GM23338 (cell line): ENCODE results near the gene AQP7. TPM values are rescaled to one million over a fixed set of nuclear protein-coding genes. Genes with fewer than 3 reads are reported as not detected.

Source experiments
- ATAC-seq: fragments of 200-7000 bp; cut with Tn5 transposase; 3 replicates; pipeline ENCODE4 v1.9.1; 2020
- DNase-seq: peaks from one replicate; pipeline ENCODE4 v3.0.0-alpha.2; 2015; ENCODE audit warnings: low spot score
- H2AFZ ChIP-seq: fragments of 200-600 bp; sonication (generic); 2 replicates; pipeline ENCODE4 v1.8.0; 2016; ENCODE audit warnings: antibody characterized with exemption, mild to moderate bottlenecking, moderate library complexity
- H3F3A ChIP-seq: fragments of 200-600 bp; sonication (generic); replicated peaks from 2 replicates; pipeline ENCODE4 v1.8.0; 2017; ENCODE audit warnings: antibody characterized with exemption, mixed run types, low read depth
- H3K27ac ChIP-seq: fragments of 200-600 bp; sonication (generic); 2 replicates; pipeline ENCODE4 v1.6.1; 2016; ENCODE audit warnings: low read depth
- H3K27me3 ChIP-seq: fragments of 200-600 bp; sonication (generic); 2 replicates; pipeline ENCODE4 v1.8.0; 2016; ENCODE audit warnings: mild to moderate bottlenecking, mixed run types, moderate library complexity; ENCODE audit not compliant: insufficient read depth
- H3K36me3 ChIP-seq: fragments of 200-600 bp; sonication (generic); 2 replicates; pipeline ENCODE4 v1.8.0; 2016; ENCODE audit warnings: mild to moderate bottlenecking; ENCODE audit not compliant: insufficient read depth
- H3K4me1 ChIP-seq: fragments of 200-600 bp; sonication (generic); 2 replicates; pipeline ENCODE4 v1.8.0; 2016; ENCODE audit warnings: mild to moderate bottlenecking, moderate library complexity; ENCODE audit not compliant: insufficient read depth
- H3K4me2 ChIP-seq: fragments of 200-600 bp; sonication (generic); 2 replicates; pipeline ENCODE4 v1.7.1; 2017; ENCODE audit warnings: mixed run types
- H3K4me3 ChIP-seq: fragments of 200-600 bp; sonication (generic); 2 replicates; pipeline ENCODE4 v1.6.1; 2016; ENCODE audit warnings: mixed run types
- H3K79me2 ChIP-seq: fragments of 200-600 bp; sonication (generic); replicated peaks from 2 replicates; pipeline ENCODE4 v1.8.0; 2017; ENCODE audit warnings: mild to moderate bottlenecking; ENCODE audit not compliant: insufficient read depth
- H3K9me2 ChIP-seq: fragments of 200-600 bp; sonication (generic); 2 replicates; pipeline ENCODE4 v1.8.0; 2017; ENCODE audit not compliant: insufficient read depth
- H4K20me1 ChIP-seq: fragments of 200-600 bp; sonication (generic); replicated peaks from 2 replicates; pipeline ENCODE4 v1.8.0; 2017; ENCODE audit warnings: mild to moderate bottlenecking; ENCODE audit not compliant: insufficient read depth
- H3K27ac Mint-ChIP-seq: 2 replicates; pipeline ENCODE4 v1.8.0; 2020; ENCODE audit warnings: inconsistent platforms, mild to moderate bottlenecking, moderate library complexity, mixed read lengths
- H3K27me3 Mint-ChIP-seq: 3 replicates; pipeline ENCODE4 v1.8.0; 2022; ENCODE audit warnings: low read depth, mild to moderate bottlenecking, moderate library complexity, mixed read lengths, inconsistent platforms; ENCODE audit not compliant: insufficient read depth, poor library complexity
- H3K36me3 Mint-ChIP-seq: 3 replicates; pipeline ENCODE4 v1.8.0; 2021; ENCODE audit warnings: low read depth, mild to moderate bottlenecking, inconsistent platforms, moderate library complexity, mixed read lengths
- H3K4me1 Mint-ChIP-seq: 3 replicates; pipeline ENCODE4 v1.8.0; 2020; ENCODE audit warnings: mild to moderate bottlenecking, inconsistent platforms, mixed read lengths
- H3K4me3 Mint-ChIP-seq: 3 replicates; pipeline ENCODE4 v1.8.0; 2021; ENCODE audit warnings: moderate library complexity, mild to moderate bottlenecking, inconsistent platforms, mixed read lengths
- H3K9me3 Mint-ChIP-seq: 3 replicates; pipeline ENCODE4 v1.8.0; 2020; ENCODE audit warnings: moderate library complexity, mild to moderate bottlenecking, inconsistent platforms, mixed read lengths
- CREB1 ChIP-seq: fragments of 250-450 bp; sonication (Bioruptor Pico); IDR thresholded peaks from 2 replicates; pipeline ENCODE4 v1.5.0; 2020; ENCODE audit warnings: low read depth, mild to moderate bottlenecking, moderate library complexity
- EZH2 ChIP-seq: fragments of 200-600 bp; sonication (generic); IDR thresholded peaks from one replicate; pipeline ENCODE4 v1.8.0; 2017; ENCODE audit warnings: antibody characterized with exemption, mild to moderate bottlenecking, low read depth; ENCODE audit not compliant: unreplicated experiment
- JUNB ChIP-seq: IDR thresholded peaks from one replicate; pipeline ENCODE4 v1.6.1; 2016; ENCODE audit warnings: antibody characterized with exemption; ENCODE audit not compliant: unreplicated experiment
- POLR2AphosphoS5 ChIP-seq: IDR thresholded peaks from 2 replicates; pipeline ENCODE4 v1.6.1; 2016; ENCODE audit warnings: antibody characterized with exemption, low read depth
- ZNF114 ChIP-seq: fragments of 250-450 bp; sonication (Bioruptor Pico); IDR thresholded peaks from 2 replicates; pipeline ENCODE4 v1.5.0; 2020; ENCODE audit warnings: mild to moderate bottlenecking, moderate library complexity
- polyA plus RNA-seq: library from polyadenylated mRNA; unstranded; fragments of >200 nt; fragmentation: Nextera tagmentation; extraction: Ambion mirVana; gene quantifications from 2 replicates; pipeline ENCODE4 v1.2.1, GENCODE V29; 2016
- total RNA-seq: library from RNA; depleted of rRNA; stranded (reverse); fragments of >200 nt; shearing (Covaris generic); gene quantifications from 2 replicates; pipeline ENCODE4 v1.2.3, GENCODE V29; 2014
- TF ChIP-seq, protein P1 (sequence below): IDR thresholded peaks from one replicate; pipeline ENCODE4 v1.6.1; 2018; ENCODE audit warnings: antibody characterized with exemption; ENCODE audit not compliant: unreplicated experiment

The AQP7 gene
- total and polyA plus RNA-seq, 2 experiments from 2014 or later = not detected

DNA sequence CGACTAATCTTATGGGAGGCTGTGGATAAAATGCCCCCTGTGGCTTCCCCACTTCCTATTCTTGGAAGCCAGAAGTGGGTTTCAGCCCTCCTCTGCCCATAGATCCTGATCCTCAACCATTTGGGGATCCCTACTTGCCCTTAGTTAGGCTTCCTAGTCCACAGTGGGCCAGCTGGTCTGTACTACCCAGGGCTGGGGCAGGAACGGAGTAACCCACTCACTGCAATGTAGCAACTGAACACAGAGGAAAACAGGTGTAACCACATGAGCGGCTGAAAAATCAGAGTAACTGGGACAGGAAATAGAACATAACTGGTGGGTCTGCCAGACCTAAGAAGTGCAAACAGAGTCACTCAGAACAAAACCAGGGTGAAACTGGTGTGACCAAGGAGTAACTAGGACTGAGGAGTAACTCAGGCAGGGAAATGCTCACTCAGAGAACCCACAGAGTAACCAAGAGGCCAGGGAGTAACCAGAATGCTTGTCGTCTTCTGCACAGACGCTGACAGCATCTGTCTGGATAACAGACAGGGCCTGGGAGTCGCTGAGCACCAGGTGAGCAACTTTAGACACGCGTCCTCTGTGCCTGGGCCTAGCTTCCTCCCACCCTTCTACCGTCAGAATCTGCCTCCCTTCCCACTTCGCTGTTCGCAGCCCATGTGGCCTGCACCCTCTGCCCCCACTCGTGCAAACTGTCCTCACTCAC is 44.0 kb upstream of the AQP7 start:
- Histone ChIP-seq H2AFZ (peak overlapping the region; percentile 99), H3K36me3 (no peaks in the 10 kb centered on the region), H3K4me3 (peak overlapping the region; percentile 79), H3K4me1 (peaks cover 23% of the 10 kb centered on the region), H3K27me3 (peaks cover 26% of the 10 kb centered on the region), H4K20me1 (no peaks in the 10 kb centered on the region), H3K9me2 (no peaks in the 10 kb centered on the region), H3F3A (0 out of 2 replicates have a peak, but pooled peaks cover 8% of the 10 kb centered on the region), H3K27ac (no peak overlapping the region), H3K79me2 (no peaks in the 10 kb centered on the region), H3K4me2 (peak overlapping the region; percentile 95)
- peak overlapping the region; percentile 71 for H3K4me3 Mint-ChIP-seq
- no peaks in the 10 kb centered on the region for H3K36me3 Mint-ChIP-seq
- H3K27me3 Mint-ChIP-seq = peaks cover 32% of the 10 kb centered on the region
- no peak overlapping the region for H3K27ac Mint-ChIP-seq
- no peak for ATAC-seq
- H3K9me3 Mint-ChIP-seq = no peaks in the 10 kb centered on the region
- H3K4me1 Mint-ChIP-seq = peaks cover 40% of the 10 kb centered on the region; the same call in 2 of the 3 replicates
- no peak for TF ChIP-seq EZH2
- TF ChIP-seq, protein P1, sequence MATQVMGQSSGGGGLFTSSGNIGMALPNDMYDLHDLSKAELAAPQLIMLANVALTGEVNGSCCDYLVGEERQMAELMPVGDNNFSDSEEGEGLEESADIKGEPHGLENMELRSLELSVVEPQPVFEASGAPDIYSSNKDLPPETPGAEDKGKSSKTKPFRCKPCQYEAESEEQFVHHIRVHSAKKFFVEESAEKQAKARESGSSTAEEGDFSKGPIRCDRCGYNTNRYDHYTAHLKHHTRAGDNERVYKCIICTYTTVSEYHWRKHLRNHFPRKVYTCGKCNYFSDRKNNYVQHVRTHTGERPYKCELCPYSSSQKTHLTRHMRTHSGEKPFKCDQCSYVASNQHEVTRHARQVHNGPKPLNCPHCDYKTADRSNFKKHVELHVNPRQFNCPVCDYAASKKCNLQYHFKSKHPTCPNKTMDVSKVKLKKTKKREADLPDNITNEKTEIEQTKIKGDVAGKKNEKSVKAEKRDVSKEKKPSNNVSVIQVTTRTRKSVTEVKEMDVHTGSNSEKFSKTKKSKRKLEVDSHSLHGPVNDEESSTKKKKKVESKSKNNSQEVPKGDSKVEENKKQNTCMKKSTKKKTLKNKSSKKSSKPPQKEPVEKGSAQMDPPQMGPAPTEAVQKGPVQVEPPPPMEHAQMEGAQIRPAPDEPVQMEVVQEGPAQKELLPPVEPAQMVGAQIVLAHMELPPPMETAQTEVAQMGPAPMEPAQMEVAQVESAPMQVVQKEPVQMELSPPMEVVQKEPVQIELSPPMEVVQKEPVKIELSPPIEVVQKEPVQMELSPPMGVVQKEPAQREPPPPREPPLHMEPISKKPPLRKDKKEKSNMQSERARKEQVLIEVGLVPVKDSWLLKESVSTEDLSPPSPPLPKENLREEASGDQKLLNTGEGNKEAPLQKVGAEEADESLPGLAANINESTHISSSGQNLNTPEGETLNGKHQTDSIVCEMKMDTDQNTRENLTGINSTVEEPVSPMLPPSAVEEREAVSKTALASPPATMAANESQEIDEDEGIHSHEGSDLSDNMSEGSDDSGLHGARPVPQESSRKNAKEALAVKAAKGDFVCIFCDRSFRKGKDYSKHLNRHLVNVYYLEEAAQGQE = no peak
- no peak for TF ChIP-seq ZNF114 (CRISPR knock-in tag)
- no peak for TF ChIP-seq CREB1 (CRISPR knock-in tag)
- no peak for TF ChIP-seq POLR2AphosphoS5
- no peak for DNase-seq

DNA sequence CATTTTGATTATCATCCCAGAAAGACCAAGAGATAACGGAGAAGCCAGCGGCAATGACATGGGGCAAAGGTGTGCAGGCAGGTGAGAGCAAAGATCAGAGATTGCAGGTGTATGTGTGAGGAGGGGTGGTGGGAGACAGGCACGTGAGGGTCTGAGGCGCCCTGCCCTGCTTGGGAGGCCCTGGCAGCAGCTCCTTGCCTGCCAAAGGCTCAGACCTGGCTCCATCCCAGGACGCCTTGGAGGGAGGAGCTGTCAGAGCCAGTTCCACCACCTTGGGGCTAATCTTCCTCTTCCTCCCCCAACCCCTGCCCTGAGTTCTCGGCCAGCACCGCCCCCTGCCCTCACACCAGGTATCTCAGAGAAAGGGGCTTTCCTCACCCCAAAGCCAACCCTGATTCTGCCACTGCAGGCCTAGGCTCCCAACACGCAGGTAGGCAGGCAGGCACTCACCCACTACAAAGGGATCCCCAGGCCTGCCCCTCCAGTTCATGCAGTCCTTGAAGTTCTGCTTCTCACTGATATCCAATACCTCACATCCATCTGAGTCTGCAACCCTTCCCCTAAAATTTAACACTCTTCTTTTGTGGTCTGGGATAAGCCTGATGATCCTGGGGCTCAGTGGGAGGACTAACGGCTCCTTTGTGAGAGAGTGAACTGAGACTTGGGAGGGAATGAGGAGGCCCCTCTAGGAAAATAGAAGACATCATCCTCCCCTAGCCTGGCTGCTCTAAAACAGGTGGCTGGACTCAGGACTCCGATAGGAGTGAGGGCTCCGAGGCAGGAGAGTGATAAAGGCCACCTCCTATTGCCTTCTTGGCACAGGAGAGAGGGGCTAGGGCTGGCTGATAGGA is 43.2 kb upstream of the AQP7 start:
- H3K27ac ChIP-seq = no peak overlapping the region
- no peak overlapping the region for H2AFZ ChIP-seq
- Mint-ChIP-seq H3K36me3 (no peaks in the 10 kb centered on the region), H3K4me3 (no peak overlapping the region; the same call in 1 of the 3 replicates), H3K9me3 (no peaks in the 10 kb centered on the region), H3K27me3 (peaks cover 30% of the 10 kb centered on the region), H3K4me1 (peaks cover 40% of the 10 kb centered on the region; the same call in 2 of the 3 replicates), H3K27ac (no peak overlapping the region)
- no peak overlapping the region for H3K4me2 ChIP-seq
- TF ChIP-seq JUNB = no peak
- TF ChIP-seq ZNF114 (CRISPR knock-in tag) = no peak
- no peaks in the 10 kb centered on the region for H3K9me2 ChIP-seq
- no peak overlapping the region for H3K4me3 ChIP-seq
- H3K4me1 ChIP-seq = peaks cover 23% of the 10 kb centered on the region
- peaks cover 26% of the 10 kb centered on the region for H3K27me3 ChIP-seq
- no peaks in the 10 kb centered on the region for H4K20me1 ChIP-seq
- no peaks in the 10 kb centered on the region for H3K79me2 ChIP-seq
- H3F3A ChIP-seq = 0 out of 2 replicates have a peak, but pooled peaks cover 8% of the 10 kb centered on the region
- DNase-seq (no peak), ATAC-seq (no peak)
- H3K36me3 ChIP-seq = no peaks in the 10 kb centered on the region
